HEK293T (cell line): Measurements from ENCODE around the gene TMEM245.

Source experiments
- CTCF ChIA-PET: fragments of 350-600 bp; formaldehyde crosslinking; extraction: SDS; loops from one replicate; lab custom pipeline; 2021; ENCODE audit warnings: antibody characterized with exemption, inconsistent platforms; lab: Yijun Ruan, JAX
- POLR2A ChIA-PET: fragments of 350-600 bp; formaldehyde crosslinking; extraction: SDS; loops from one replicate; lab custom pipeline; 2020; ENCODE audit warnings: antibody characterized with exemption, inconsistent platforms; lab: Yijun Ruan, JAX
- DNase-seq: peaks from one replicate; pipeline ENCODE4 v3.0.0; 2012; ENCODE audit warnings: mixed read lengths; ENCODE audit errors: extremely low spot score
- ARNT ChIP-seq: fragments of 450-650 bp; IDR thresholded peaks from 2 replicates; pipeline ENCODE4 v1.6.1; 2017; ENCODE audit warnings: mild to moderate bottlenecking
- BHLHE40 ChIP-seq: fragments of 450-650 bp; IDR thresholded peaks from 2 replicates; pipeline ENCODE4 v1.6.1; 2016; ENCODE audit warnings: mild to moderate bottlenecking, moderate library complexity, borderline replicate concordance
- CTBP1 ChIP-seq: fragments of 450-650 bp; IDR thresholded peaks from 2 replicates; pipeline ENCODE4 v1.6.1; 2016; ENCODE audit warnings: borderline replicate concordance
- ELF4 ChIP-seq: fragments of 450-650 bp; IDR thresholded peaks from 2 replicates; pipeline ENCODE4 v1.6.1; 2017; ENCODE audit warnings: antibody characterized with exemption
- FOXA1 ChIP-seq: fragments of 450-650 bp; IDR thresholded peaks from 2 replicates; pipeline ENCODE4 v1.6.1; 2016; ENCODE audit warnings: mild to moderate bottlenecking
- FOXK2 ChIP-seq: fragments of 450-650 bp; IDR thresholded peaks from 2 replicates; pipeline ENCODE4 v1.6.1; 2016; ENCODE audit warnings: mild to moderate bottlenecking
- FOXM1 ChIP-seq: fragments of 450-650 bp; IDR thresholded peaks from 2 replicates; pipeline ENCODE4 v1.6.1; 2017; ENCODE audit warnings: mild to moderate bottlenecking, borderline replicate concordance
- HDGF ChIP-seq: fragments of 450-650 bp; IDR thresholded peaks from 2 replicates; pipeline ENCODE4 v1.6.1; 2017; ENCODE audit warnings: antibody characterized with exemption, borderline replicate concordance
- L3MBTL2 ChIP-seq: fragments of 450-650 bp; conservative IDR thresholded peaks from 2 replicates; pipeline ENCODE4 v1.6.1; 2016; ENCODE audit warnings: mild to moderate bottlenecking
- LEF1 ChIP-seq: fragments of 450-650 bp; IDR thresholded peaks from 2 replicates; pipeline ENCODE4 v1.6.1; 2017; ENCODE audit warnings: mild to moderate bottlenecking, borderline replicate concordance
- NFRKB ChIP-seq: fragments of 450-650 bp; IDR thresholded peaks from 2 replicates; pipeline ENCODE4 v1.6.1; 2016; ENCODE audit warnings: mild to moderate bottlenecking, moderate library complexity
- PKNOX1 ChIP-seq: fragments of 450-650 bp; IDR thresholded peaks from 2 replicates; pipeline ENCODE4 v1.6.1; 2016
- SP1 ChIP-seq: fragments of 450-650 bp; IDR thresholded peaks from 2 replicates; pipeline ENCODE4 v1.6.1; 2017
- SUZ12 ChIP-seq: fragments of 450-650 bp; IDR thresholded peaks from 2 replicates; pipeline ENCODE4 v1.6.1; 2016; ENCODE audit warnings: mild to moderate bottlenecking
- TARDBP ChIP-seq: fragments of 450-650 bp; IDR thresholded peaks from 2 replicates; pipeline ENCODE4 v1.6.1; 2016
- ZNF384 ChIP-seq: fragments of 450-650 bp; IDR thresholded peaks from 2 replicates; pipeline ENCODE4 v1.6.1; 2016

The TMEM245 gene

DNA sequence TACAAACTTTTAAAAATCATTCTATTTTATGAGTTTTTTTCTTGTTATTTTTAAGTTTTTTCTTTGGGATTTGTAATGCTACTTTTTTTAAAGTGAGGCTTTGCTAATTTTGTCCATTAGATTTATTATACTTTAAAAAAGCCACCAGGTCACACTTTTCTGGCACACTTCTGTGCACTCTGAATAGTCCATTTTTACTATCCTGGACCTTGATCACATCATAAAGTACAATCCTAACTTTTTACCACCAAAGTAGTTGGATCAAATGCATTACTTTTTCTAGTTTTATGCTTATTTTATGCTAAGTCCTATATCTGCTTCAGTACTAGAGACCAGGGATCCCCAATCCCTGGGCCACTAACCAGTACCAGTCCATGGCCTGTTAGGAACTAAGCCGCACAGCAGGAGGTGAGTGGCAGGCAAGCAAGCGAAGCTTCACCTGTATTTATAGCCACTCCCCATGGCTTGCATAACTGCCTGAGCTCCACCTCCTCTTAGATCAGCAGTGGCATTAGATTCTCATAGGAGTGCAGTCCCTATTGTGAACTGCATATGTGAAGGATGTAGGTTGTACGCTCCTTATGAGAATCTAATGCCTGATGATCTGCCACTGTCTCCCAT lies 31.3 kb upstream of the TMEM245 start:
- TF ChIP-seq SP1 (no peak), FOXK2 (no peak), ARNT (no peak), FOXA1 (no peak), PKNOX1 (no peak), LEF1 (no peak), HDGF (no peak), CTBP1 (no peak)
- DNase-seq: no peak
- ChIA-PET CTCF (no interaction called here), POLR2A (no interaction called here)

DNA sequence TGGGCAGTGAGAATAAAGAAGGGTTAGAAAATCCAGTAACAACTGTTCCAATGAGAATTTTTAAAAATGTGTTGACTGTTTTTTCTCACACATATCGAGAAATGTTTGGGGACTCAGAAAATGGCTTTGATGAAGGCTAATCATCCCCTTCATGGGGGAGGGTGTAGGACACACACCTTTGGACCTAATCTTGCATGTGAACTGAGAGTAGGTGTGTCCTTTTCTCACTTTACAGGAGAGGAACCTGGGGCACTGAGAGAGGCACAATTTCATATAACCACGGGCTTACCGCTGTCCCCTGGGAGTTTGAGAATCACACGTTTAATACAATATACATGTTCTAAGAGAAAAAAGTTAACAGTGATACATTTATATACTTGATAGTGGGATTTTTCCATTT lies 30.0 kb upstream of the TMEM245 start:
- POLR2A ChIA-PET: no interaction called here
- DNase-seq: no peak
- CTCF ChIA-PET: no interaction called here
- no peak for TF ChIP-seq FOXM1
- no peak for TF ChIP-seq FOXA1
- no peak for TF ChIP-seq CTBP1
- no peak for TF ChIP-seq BHLHE40
- TF ChIP-seq FOXK2: no peak
- no peak for TF ChIP-seq L3MBTL2
- no peak for TF ChIP-seq LEF1
- TF ChIP-seq NFRKB: no peak
- no peak for TF ChIP-seq ZNF384
- no peak for TF ChIP-seq TARDBP
- no peak for TF ChIP-seq SUZ12
- no peak for TF ChIP-seq ELF4
- TF ChIP-seq SP1: no peak
- TF ChIP-seq HDGF: no peak
- TF ChIP-seq ARNT: no peak
- TF ChIP-seq PKNOX1: no peak

GRCh38 chr9:109149089-109149488 lies 29.3 kb upstream of the TMEM245 start:
- POLR2A ChIA-PET: no interaction called here
- TF ChIP-seq FOXA1 (no peak), PKNOX1 (0 out of 2 replicates have a peak, but pooled peaks have one; percentile 5), SUZ12 (no peak)
- CTCF ChIA-PET: no interaction called here
- DNase-seq: no peak

DNA sequence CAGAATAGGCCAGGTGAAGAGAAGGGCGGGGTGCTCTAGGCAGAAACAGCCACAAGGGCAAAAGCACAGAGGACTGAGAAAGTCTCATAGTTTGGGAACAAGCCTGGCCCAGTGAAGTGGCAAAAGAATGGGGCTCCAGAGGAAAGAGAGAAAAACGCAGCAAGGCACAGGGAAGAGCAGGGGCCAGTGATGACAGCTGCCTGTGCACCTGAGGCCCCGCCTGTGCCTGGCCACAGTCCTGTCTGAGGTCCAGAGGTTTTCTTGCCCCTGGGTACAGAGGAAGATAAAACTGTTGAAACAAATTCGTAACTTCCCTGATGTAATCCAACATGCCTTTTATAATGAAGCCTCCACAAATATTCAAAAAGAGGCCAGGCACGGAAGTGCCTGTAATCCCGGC lies 25.3 kb upstream of the TMEM245 start:
- no peak for DNase-seq
- POLR2A ChIA-PET: no interaction called here
- no peak for TF ChIP-seq CTBP1
- TF ChIP-seq SP1: no peak
- TF ChIP-seq FOXM1: no peak
- no peak for TF ChIP-seq L3MBTL2
- CTCF ChIA-PET: no interaction called here

DNA sequence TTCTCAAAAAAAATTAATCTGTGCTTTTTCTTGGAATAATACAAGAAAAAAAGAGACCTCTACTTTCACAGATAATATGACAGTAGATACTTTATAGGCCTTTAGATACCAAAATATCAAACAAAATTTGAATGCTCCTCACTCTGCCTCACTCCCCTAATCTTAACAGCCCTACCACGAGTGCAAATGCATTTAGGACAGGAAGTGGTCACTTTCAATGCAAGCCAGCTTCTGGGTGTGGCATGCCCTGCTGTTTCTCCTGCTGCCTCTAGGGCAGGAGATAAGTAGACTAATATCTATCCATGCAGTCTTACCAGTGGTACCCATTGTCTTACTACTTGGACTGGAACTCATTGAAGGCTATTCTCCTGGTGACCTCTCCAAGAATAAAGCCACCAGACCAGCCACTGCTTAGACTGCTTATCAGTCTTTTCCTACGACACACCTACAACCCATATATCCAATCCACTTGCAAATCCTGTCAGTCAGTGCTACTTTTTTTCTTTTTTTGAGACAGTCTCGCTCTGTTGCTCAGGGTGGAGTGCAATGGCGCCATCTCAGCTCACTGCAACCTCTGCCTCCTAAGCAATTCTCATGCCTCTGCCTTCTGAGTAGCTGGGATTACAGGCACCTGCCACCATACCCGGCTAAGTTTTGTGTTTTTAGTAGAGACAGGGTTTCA lies 24.3 kb upstream of the TMEM245 start:
- POLR2A ChIA-PET: no interaction called here
- TF ChIP-seq TARDBP (no peak), LEF1 (no peak), FOXK2 (no peak), SUZ12 (no peak), ARNT (no peak), BHLHE40 (no peak), SP1 (no peak), FOXM1 (no peak), FOXA1 (no peak), NFRKB (no peak), CTBP1 (no peak)
- CTCF ChIA-PET: interaction anchor here (0.6 kb wide), 1 partner anchor 14 kb away, joined by 3 read pairs; no protein-coding TSS in a partner anchor
- DNase-seq: peak; percentile 68

- TF ChIP-seq FOXA1 (no peak), PKNOX1 (no peak), HDGF (no peak), ARNT (no peak)
- no peak for DNase-seq
- ChIA-PET CTCF (no interaction called here), POLR2A (no interaction called here)
Observed at GRCh38 chr9:109141375-109141774, 21.6 kb upstream of the TMEM245 start.

GRCh38 chr9:109139851-109140250 lies 20.1 kb upstream of the TMEM245 start:
- ChIA-PET POLR2A (interaction anchor here (1.2 kb wide), 1 partner anchor 20 kb away, joined by 8 read pairs; the partner anchor contains the start of gene TMEM245), CTCF (no interaction called here)
- TF ChIP-seq PKNOX1 (no peak), SUZ12 (no peak), ARNT (no peak), CTBP1 (no peak), HDGF (no peak), NFRKB (no peak), L3MBTL2 (no peak), FOXM1 (no peak), BHLHE40 (no peak), FOXK2 (no peak)
- DNase-seq: no peak
